Upper lobe of left lung (tissue), 4 donors: ENCODE data around the gene TXN.

Source experiments
- EP300 ChIP-seq, 4 donors: sonication (generic); formaldehyde crosslinking; IDR thresholded peaks; one replicate each; pipeline ENCODE4 v1.5.1; 2017; ENCODE audit warnings: antibody characterized with exemption in 4 of 4, control low read depth in 2 of 4
- TF ChIP-seq, protein P1 (sequence below), 6 experiments: fragments of 450-650 bp in 4 of 6; fragments of 200-600 bp in 2 of 6; sonication (generic) in 2 of 6; IDR thresholded peaks; one replicate each; pipeline ENCODE4 v1.5.1; 2016 to 2019; ENCODE audit warnings: antibody characterized with exemption in 6 of 6

GRCh38 chr9:110266795-110267194 is 10.5 kb upstream of the TXN start:
- TF ChIP-seq EP300 (IDR thresholded peaks at IDR 0.05): no peak
- TF ChIP-seq, protein P1, sequence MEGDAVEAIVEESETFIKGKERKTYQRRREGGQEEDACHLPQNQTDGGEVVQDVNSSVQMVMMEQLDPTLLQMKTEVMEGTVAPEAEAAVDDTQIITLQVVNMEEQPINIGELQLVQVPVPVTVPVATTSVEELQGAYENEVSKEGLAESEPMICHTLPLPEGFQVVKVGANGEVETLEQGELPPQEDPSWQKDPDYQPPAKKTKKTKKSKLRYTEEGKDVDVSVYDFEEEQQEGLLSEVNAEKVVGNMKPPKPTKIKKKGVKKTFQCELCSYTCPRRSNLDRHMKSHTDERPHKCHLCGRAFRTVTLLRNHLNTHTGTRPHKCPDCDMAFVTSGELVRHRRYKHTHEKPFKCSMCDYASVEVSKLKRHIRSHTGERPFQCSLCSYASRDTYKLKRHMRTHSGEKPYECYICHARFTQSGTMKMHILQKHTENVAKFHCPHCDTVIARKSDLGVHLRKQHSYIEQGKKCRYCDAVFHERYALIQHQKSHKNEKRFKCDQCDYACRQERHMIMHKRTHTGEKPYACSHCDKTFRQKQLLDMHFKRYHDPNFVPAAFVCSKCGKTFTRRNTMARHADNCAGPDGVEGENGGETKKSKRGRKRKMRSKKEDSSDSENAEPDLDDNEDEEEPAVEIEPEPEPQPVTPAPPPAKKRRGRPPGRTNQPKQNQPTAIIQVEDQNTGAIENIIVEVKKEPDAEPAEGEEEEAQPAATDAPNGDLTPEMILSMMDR (IDR thresholded peaks at IDR 0.05): no peak
